GM11168 (cell line): ENCODE measurements around the gene CA10.

Source experiments
- in situ Hi-C: fragments of 300-500 bp; cut with MboI; formaldehyde crosslinking; loops from one replicate; pipeline ENCODE4 v1.12.0; 2022; ENCODE audit warnings: low sequenced_read_pairs; ENCODE audit not compliant: unreplicated experiment

Gene CA10

DNA sequence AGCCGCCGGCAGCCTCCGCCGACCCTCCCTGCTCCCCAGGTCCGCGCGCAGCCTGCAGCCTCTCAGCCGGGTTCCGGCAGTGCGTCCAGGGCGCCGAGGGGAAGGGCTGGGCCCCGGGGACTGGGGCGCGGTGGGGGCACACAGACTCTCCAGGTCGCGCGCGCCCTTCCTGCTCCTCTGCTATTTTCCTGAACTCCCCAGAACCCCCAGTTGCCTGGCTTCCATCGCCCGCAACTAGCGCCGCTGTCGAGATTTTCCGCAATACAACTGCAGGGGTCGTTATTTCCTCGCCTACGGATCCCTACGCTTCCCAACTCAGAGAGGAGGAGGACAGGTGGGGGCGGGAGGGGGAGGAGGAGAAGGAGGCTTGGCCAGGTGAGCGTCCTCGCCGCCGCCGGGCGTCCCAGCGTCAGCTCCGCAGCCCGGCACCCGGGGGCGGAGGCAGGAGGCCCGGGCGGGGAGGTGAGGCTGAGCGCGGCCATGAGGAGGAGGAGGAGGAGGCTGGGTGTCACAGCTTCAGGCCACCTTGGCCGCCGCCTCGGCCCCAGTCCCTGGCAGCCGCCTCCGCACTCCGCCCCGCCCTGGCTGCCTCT lies at the start of gene CA10:
CA10 (minus strand) TSS at position 265 of the 593 bp plus-strand sequence.
- in situ Hi-C loops = no loop called here

DNA sequence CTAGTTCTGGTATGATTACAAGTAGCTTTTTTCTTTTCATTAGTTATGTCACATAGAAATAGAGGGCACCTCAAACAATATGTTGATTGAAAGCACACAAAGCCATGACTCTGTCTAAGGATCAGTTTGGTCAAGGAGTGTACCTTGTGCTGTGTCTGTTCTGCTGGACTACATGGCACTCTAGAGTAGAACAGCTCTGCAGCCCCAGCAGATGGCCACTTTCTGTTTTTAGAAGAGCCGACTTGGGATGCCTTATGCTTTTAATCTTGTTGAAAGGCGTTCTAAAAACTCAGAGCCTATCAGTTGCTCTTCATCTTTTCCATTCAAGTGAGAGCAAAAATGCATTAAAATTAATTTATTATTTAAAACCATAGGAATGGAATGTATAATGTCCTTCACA lies 49.3 kb upstream of the CA10 start:
- in situ Hi-C loops = no loop called here

DNA sequence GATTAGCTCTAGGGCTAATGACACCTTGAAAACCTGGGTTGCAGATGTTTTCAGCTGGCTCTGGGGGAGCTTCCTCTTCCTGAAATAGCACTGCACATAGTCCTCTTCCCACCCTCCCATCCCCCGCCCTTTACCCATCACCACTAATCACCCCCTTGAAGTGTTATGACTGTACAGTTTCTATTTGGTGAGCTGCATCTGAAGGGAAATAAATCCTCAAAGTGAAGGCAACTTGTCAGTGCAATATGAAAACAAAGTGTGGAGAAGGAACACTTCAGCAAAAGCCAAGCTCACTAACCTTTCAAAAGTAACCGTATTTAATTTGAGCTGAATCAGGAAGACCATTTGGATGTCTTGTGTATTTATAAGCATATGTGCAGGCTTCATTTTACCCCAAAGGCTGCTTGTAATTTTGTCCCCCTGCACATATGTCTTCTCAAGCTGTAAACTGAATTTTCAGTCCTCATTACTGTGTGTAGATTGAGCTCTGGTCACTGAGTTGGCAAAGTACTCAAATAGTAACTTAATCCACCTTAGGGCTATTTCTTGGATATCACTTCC lies 44.1 kb upstream of the CA10 start:
- in situ Hi-C loops = no loop called here

DNA sequence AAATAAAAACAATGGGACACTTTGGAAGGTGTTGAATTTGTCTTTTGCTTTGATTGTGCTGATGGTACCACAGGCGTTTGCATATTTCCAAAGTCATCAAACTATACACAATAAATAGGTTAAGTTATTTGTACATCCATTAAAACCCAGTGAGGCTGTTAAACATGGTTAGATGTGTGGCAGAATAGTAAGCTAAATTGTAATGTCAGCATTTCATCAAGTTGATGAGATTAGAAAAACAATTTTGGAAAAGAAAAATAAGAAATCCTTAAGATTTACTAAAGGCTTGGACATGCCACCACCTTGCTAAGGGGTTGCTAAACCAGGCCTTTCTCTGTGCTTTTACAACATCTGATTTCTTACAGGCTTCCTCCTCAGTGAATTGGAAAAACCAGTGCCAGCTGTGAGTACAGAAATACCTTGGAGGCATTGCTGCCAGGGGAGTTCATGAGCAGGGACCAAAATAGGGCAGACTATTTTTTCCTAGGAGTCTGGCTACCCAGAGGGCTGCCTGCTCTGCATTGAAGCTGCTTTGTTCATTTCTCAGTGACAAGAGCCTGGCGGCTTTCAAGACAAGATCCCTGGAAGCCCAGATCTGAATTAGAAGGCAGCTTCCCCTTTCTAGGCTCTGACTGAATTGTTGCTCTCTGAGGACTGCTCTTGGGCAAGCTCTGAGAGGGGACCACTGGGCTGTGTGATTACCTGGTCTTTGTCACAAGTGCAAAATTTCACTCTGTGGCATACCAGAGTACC lies 43.4 kb upstream of the CA10 start:
- in situ Hi-C loops = no loop called here

DNA sequence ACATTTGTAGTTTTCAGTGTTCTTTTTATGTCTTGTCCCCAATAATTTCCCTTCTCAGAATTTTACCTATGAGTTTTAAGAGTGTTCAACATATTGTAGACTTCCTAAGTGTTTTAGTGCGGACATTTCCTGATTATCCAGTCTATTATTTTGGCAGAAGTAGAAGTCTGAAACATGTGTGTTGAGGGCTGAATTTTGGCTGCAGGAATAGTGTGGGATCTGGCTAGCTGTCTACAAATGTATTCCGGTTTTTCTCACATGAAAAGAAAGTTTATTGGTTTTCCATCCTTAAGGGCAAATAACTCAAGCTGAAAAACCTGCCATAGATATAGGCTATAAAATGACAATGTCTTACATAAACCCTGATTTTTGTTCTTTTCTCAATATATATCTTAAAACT lies 33.0 kb upstream of the CA10 start:
- in situ Hi-C loops = no loop called here

DNA sequence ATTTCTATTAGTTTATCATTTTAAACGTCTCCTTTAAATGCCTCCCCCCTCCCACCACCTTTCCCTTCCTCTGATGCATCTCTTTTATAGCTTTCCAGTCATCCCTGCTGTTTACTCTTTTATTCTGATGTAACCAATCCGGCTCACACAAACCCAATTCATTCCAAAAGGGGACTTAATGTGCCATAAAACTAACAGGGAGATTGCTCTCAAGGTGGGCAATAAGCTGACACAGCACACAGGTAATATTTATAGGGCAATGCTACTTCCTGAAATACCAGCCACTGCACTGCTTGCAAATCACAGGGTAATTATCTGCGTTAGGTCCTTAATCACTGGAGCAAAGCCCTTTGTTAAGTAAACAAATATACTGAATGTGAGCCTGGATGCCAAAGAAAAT lies 23.3 kb upstream of the CA10 start:
- in situ Hi-C loops = no loop called here

DNA sequence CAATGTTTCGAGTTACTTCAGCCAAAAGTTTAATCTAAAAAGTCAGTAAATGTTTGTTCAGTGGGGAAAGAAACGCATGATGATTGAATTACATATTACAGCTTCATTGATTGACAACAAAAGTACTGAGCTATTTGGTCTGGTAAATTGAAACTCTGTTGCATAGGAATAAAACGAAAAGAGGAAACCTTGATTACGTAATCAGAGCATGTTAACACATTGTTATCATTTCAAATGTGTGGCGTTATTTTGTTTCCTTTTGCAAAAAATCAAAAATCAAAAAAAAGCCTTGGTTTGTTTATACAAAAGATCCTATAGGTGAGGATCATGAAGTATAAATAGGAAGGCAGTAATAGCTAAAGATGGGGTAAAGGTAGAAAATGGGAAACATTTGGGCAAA lies 19.5 kb upstream of the CA10 start:
- in situ Hi-C loops = no loop called here

DNA sequence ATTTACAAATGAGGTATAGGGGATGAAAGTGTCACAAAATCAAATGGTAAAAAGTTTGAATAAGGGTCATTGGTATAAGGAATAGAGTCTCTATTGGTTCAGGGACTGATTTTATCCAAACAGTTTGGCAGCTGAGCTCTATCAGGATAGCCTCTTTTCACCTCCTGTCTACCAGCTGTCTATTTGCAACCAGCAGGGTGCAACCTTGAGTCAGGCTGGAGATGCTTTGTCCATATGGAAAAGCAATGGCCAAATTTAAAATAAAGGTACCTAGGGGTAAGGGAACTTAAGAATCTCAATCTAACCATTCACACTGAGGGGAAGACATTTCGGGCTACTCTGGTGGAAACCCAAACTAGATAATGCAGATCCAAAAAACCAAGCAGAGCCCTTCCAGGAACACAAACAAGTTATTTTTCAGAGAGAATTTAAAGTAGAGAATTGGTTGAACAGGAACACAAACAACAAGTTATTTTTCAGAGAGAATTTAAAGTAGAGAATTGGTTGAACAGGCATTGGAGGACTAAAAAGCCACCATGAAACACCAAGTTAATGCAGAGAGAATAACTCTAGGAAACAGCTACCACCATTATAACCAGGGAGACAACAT lies 12.6 kb upstream of the CA10 start:
- in situ Hi-C loops = no loop called here

DNA sequence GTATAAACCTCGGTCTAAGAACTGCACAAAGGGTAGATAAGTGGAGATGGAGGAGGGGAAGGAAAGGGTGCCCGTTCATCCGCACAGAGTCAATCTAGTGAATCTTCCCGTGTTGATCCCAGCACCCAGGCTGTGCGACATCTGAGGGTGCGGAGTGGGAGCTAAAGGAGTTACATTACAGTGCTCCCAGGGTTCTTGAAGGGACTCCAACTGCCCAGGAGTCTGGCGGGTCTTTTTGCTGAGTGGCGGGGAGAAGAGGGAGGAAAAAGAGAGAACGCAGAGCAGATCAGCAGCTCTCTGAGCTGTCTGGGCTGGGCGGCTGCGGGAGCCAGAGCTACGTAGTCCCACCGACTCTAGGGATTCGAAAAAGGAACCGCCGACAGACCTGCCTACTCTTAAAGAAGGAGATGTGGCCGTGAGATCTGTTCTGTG lies 1.6 kb upstream of the CA10 start:
- in situ Hi-C loops = no loop called here

DNA sequence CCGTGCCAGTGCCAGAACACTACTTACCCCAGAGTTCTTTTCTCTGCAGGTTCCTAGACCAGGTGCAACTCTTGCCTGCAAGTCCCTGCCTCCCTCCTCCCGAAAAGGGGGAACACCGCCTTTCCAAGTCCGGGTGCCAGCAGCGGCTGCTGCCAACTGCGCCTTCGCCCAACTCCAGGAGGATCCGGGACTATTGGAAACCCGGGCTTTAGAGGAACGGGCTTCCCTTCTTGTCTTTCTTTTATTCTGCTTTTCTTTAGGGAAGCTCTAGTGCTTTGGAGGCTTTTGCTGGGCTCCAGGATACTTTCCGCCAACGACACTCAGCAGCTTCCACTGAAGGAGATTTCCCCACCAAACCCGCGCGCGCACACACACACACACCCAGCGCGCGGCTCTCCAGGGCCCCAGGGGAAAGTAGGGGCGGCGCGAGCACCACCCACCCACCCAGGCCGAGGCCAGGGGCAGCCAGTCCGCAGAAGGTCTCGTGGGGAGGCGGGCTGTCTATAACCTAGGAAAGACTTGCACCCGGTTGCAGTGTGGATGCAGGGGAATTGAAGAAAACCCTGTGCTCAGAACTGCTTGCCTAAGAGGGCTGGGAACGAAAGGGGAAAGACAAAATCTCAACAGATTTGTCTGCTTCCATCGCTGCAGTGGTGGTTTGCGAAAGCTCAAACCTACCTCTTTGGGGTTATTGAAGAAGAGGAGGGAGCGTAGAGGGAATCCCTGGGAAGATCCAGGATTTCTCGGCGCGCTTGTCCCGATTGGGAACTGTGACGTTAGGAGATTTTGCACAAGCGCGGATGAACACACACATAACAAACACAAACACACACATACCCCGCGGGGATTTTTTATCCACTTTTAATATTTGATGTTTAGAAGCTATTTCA lies 977 bp upstream of the CA10 start:
- in situ Hi-C loops = no loop called here

DNA sequence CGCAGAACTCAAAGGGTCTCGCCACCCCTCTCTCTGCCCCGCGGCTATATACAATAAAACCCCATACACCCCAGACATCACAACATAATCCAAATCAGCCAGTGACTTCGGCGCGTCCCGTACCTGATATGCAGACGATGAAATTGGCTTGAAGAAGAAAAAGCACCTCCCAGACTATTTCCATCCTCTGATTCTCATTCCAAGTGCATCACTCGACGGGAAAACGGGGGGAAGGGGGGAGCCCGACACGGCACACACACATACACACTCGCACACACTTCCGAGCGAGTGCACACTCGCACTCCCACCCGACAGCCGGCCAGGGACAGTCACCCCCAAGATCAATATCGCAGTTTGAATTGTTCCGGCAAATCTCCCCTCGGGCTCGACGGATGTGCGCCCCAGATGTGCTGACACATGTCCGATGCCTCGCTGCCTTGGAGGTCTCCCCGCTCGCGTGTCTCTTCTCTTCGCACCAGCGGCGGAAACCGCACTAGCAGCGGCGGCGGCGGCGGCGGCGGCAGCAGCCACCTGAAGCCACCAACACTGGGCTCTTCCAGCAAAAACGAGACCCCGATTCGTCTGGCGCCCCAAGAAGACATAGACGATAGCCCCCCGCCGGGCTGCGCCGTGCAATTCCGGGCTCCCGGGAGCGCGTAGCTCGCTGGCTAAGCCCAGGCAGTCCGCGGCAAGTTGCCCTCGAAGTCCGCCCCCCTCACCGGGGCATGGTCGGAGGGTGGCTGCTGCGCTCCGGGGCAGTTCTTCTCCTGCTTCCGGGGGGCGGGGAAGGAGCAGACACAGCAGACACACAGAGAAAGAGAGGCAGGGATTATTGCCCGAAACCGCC lies 688 bp downstream of the CA10 start:
- in situ Hi-C loops = no loop called here

DNA sequence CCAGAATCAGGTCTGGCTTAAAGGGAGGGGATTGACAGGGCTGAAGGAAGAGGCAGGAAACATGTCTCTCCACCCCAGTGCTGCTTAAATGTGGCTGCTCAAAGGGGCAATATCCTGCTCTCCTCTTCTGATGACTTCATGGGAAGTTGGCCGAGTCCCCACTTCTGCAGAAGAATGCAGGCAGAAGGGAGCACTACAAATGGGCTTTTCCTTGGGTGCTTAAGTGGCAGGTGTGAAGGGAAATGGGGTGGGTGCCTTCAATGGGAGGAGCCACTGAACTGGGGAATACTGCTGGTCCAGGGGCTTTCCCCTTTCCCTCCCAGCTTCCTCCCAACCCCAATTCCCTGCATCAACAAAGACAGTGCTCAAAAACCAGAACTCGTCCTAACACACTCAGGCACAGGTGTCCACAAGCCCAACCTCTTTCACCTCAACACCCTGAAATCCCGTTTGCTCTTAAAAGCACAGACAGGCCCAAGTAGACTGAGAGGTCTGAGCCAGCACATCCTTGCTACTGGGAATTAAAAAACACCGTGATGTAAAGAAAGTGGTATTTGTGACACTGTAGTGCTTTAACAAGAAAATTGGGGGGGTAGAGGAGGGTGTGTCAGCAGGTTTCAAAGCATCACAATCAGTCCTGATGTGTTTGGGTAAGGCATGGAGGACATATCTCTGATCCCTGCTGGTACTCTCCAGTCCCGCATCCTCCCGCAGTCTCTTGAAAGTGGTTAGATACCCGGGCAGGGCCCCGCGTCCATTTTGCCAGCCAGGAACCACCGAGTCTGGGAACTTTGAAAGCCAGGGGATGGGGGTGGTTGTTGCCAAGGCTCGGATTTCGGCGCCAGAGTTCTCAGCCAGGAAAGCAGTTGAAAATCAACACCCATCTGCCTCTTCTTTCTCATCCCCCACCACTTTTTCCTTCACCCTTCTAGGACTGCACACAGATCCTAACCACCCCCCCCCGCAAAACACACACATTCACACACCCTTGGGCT lies 1.6 kb downstream of the CA10 start:
- in situ Hi-C loops = no loop called here

DNA sequence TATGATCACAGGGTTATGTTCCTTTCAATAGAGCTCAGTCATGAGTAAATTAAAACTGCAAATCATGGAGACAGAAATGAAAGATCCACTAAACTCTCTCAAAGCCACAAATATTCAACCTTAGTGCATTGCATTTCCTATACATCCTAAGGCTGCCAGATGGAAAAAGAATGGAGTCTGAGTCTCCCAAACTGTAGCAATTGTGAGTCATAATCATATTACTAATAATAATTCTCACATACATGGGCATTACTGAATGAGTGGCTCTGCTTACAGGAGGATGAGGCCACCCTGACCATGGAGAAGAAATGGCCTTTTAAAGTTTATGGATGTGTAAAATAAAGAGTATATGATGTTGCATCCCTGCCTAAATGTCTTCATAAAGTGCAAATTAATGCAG lies 3.2 kb downstream of the CA10 start:
- in situ Hi-C loops = no loop called here

DNA sequence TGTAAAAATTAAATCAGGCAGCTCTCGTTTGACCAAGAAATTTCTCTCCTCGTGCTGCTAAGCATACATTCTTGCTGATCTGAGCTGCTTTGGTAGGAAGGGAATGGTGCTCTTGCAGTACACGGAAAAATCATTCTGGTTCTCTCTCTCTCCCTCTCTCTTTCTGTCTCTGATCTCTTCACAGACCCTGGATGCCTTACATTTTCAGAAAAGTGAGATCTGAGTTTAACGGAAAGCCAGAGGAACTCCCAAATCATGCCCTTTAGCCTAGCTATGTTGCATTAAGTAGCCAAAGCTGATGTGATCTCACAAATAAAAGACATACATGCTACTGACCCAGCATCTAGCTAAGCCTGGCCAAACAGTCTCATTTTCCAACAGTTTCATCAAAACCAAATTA lies 4.0 kb downstream of the CA10 start:
- in situ Hi-C loops = no loop called here

DNA sequence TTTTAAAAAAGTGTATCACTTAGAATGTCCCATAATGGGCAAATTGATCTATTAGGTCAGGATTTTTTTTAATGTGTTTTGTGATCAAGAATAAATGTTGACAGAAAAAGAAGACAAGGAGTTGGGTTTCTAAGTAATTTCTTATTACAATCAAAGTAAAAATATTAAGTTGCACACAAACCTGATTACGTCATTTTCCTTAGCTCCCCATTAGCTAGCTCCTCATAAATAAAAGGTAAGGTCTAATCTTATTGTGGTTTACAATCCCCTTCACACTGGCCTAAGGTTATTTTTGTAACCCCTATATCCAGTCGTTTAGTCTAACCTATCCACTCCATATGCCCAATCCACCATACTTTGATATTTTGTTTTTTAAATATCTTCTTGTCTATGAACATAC lies 7.6 kb downstream of the CA10 start:
- in situ Hi-C loops = no loop called here

DNA sequence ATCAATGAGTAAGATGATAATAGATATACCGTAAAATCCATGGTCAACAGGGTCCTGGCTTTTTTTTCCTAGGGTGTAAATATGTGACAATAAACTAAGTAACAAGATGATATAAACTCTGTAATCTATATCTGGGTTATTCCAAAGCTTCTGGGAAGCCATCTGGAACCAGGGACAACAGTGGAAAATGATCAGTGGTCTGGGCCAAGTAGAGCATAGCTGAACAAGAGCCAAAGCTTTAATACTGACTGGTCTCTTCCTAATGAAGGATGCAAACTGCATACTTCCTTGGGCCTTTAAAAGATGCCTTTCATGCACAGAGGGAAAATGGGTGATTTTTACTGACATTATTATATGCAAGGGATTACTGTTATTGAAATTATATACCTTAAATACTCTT lies 8.9 kb downstream of the CA10 start:
- in situ Hi-C loops = no loop called here

DNA sequence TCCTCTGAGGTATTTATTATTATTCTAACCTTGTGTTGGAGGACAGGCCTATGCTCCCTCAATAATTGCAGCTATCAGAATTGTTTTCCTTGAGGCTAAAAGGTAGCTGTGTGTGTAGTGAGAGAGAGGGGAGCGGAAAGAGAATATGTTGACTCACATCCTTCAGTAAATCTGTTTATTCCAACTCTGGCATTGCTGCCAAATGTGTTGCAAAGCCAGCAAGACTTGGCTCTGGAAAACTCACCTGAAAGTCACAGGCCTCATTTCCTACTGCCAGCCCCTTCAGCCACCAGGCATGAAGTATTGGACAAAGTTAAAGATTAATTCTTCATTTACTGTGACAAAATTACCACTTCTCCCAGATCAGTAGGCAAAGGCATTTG lies 9.6 kb downstream of the CA10 start:
- in situ Hi-C loops = no loop called here

DNA sequence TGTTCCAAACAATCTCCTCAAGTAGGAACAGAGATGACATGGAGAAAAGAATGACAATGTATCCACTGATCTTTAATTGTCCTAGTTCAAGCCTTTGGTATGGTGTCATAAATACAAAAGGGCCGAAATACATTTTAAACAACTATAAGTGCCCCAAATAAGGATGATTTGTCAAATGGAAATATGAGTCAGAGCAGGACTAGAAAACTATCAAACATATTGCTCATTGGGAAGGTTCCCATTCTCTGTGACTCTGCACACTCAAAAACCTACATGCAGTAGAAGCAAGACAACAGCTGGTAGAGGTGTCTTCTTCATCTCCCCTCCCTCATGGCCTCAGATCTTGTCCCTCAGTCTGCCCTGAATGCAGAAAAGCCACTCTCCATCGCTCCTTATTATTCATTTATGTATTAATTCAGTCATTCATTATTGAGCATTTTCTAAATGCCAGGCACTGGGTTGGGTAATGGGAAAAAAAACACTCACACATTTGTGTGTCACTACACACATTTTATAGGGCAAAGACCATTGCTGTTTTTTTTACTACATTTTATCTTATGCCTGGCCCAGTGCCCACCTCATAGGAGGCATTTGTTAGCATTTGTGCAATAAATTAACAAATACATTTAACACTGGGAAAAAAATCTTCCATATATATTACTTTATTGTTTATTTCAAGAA lies 10.1 kb downstream of the CA10 start:
- in situ Hi-C loops = no loop called here
